SKM-1 treated with dmso at 0.1 percent for 144 hours (cell line): ENCODE data around the gene MYBPC1.

Source experiments
- DNase-seq: peaks from one replicate; lab custom pipeline; 2025; ENCODE audit not compliant: unreplicated experiment; lab: John Stamatoyannopoulos, UW

The MYBPC1 gene

DNA sequence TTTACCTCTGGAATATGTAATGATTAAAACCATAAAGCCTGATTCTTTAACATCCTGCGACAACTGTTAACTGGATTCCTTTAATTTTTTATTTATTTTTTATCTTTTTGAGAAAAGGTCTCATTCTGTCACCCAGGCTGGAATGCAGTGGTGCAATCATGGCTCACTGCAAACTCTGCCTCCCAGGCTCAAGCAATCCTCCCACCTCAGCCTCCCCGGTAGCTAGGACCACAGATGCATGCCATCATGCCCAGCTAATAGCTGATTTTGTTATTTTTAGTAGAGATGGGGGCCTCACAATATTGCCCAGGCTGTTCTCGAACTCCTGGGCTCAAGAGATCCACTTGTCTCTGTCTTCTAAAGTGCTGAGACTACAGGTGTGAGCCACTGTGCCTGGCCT is 3.7 kb downstream of the MYBPC1 start:
- DNase-seq: no peak

DNA sequence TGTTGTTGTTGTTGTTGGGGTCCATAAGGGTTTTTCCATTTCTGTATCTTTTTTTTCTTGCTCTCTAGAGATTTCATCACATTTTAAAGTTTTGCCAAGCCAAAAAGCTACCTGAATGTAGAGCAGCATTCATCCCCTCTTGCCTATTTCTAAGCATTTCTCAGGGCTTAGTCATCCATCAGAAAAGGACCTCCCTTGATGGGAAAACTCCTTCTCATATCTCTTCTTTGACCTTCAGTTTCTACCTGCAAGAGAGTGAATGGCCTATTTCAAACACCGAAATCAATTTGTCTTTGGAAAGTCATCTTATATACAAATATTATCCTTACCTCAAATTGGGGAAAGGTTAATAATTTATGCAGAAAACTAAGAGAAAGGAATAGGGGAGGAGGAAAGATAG is 4.5 kb downstream of the MYBPC1 start:
- DNase-seq: no peak

DNA sequence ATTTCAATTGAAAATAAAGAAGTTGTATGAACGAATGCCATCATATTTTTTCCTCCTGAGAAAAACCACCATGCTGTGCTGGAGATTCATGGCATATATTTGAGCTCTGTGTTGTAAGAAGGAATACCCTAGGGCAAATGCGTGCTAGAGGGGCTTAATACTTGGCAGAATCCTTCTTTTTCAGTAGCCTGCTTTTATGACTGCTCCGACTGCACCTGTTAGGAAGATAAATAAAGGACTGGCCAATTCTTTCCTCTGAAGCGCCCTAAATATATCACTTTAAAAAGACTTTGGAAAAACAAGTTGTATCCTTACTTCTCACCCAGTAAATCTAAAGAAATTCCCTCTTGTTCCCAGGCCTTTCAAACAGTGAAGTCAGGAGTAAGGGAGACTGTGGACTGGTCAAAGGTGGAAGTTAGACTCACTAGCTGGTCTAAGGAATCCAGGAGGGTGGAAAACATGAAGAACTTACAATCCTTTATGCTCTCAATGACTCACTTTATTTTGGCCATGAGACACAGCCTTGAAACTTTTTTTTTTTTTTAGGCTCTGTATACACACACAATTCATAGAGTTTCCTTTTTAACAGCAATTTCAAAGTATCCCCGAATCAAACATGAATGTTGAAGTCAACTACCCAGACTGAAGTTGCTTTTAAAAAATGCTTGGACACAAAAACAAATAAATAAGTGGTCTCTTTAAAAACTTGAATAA is 5.2 kb downstream of the MYBPC1 start:
- DNase-seq: no peak

DNA sequence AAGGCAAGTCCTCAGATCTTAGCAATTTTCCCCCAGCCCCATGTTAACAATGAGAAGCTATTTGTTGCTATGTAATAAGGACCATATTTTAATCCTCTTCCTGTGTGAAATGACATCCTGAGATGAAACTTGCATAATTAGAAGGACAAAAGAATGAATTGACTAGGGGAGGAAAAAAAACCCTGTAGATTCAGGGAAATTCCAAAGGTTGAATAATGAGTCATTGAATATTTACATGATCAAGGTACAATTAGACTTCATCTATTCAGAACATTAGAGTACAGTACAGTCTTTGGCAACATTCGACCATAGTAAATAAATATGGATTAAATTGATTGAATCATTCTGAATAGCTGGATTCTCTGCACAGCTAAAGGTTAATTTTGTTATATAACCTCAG is 9.4 kb downstream of the MYBPC1 start:
- DNase-seq: no peak

DNA sequence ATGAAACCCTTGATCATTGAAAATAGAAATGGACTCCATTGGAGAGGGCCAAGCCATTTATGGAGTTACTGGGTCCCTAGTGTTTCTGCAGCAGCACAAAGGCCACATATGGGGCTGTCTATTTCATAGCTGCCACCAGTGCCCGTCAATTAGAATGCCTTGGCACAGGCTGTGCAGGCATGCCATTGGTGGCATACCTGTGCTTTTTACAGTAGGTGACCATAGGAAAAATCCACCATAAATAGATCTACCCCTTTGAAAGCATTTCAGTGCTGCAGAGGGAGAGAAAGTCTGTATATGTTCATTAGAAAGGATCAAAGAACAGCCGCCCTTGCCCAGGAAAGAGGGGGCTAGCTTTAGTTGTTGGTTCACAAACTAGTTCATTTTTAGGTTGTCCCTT is 13.1 kb downstream of the MYBPC1 start:
- no peak for DNase-seq

DNA sequence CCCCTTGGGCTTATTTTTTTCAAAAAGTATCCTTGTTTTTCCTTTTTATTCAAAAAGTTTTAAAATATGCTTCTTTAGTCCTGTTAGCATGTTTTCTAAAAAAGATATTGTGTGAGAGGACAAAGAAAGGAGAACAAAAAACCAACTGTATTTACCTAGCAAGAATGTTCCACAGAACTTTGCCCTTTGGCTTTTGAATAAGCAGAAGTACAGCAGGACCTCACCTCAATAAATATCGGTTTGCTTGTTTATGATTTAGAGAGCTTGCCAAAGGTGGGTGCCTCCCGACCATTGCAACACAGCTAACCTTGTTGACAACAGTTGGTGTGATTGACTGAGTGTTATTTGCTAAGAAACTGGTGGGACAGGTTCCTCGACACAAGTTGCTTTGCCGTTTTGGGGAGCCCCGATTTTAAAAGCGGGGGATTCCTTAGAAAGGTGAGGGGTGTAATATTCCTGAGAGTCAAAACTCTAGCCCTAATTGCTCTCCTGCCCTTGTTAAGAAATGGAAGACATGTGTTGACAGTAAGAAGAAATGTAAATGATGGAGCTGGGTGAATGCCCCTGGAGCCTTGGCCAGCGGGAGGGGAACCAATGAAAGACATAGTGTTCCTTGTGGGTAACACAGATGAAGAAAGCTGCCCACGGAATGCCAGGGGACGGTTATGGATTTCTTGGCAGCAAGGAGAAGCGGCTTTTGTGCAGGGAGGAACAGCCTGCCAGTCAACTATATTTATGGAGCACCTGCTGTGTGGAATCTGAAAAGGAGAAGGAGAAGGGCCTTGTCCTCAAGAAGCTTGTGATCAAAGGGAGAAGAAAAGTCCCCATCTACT is 13.7 kb downstream of the MYBPC1 start:
- no peak for DNase-seq

DNA sequence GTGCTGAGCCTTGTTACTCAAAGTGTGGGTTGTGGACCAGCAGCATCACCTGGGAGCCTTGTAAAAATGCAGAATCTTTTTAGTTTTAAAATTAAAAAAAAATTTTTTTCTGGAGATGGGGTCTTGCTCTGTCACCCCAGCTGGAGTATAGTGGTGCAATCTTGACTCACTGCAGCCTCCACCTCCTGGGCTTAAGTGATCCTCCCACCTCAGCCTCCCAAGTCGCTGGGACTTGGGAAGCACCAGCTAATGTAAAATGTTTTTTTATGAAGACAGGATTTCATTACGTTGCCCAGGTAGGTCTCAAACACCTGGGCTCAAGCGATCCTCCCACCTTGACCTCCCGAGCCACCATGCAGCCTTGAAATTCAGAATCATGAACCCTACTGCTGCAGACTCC is 14.4 kb downstream of the MYBPC1 start:
- DNase-seq: no peak

DNA sequence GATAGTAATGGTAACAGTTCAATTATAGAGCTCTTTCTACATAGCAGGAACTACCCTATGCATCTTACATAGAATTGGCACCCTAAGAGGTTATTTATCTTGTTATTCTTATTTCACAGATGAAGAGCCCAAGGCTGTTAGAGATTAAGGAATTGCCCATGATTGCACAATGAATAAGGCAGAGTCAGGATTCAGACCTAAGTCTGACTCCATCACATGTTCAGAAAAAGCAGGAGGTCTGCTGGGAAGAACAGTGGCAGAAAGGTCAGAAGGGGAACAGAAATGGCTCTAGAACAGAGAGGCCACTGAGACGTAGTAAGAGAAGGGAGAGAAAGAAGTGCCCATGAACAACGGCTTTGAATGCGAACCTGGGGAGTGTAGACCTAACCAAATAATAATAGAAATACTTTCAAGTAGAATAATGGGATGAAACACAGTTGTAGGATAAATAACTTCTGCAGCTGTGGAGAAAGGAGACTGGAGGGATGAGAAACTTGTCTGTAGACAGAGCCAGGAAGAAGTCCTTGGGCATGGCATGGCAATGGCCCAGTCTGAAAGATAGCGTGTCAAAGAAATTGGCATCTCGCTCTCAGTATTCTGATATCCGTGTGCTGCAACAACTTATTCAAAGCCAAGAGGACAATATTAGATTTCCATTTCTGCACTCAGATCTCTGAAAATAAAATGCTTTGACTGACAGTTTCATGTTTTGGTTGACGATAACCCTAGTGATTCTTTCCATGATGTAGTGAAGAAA is 17.6 kb downstream of the MYBPC1 start:
- DNase-seq: no peak

DNA sequence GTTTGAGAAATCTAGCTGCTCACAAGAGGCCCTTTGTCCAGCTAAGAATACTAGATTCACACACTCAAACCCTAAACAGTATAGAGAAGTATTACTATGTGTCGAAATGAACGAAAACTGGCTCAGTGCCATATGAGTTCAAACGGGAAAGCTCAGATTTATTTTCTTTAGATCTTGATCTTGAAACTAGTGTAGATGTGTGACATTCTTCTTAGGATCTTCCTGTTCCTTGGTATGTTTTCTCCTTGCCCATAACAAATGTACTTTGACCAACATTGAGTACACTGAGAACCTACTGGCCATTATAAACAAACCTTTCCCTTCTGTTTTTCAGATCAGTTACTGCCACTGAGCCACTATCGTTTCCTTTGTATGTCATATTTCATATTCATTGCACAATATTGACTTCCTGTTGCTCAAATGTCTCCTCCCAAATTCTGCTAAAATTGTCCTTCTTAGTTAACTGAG is 21.3 kb downstream of the MYBPC1 start:
- DNase-seq: peak; percentile 29

DNA sequence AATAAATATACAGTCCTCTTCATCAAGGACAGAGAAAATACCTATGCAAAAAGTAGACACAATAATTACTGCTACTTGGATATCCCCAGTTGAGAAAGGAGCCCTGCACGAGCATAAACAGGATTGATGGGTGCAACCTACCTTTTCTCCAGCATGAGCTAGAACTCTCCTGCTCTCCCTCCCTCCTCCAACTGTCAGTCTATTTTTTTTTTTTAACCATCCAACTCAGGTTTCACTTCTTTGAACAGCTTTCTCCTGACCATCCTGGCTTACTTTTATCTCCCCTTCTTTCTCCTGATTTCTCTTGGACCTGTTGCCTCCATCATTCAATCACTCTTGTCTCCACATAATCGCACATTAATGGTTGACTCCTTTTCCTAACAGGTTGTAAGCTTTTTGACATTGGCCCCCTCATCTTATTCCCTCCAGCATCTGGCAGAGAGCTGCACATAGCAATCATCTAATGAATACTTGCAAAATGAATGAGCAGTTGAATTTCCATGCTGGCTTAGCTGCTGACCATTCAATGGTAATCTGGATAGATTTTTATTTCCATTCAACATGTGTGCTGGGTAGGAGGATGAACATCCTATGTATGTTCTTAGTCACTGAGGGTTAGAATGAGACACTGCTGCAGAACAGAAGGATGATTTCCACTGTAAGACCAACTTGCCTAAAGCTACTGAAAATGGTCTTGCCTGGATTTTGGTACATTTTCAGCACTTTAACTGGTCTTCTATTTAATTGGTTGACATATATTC is 24.4 kb downstream of the MYBPC1 start:
- DNase-seq: no peak

DNA sequence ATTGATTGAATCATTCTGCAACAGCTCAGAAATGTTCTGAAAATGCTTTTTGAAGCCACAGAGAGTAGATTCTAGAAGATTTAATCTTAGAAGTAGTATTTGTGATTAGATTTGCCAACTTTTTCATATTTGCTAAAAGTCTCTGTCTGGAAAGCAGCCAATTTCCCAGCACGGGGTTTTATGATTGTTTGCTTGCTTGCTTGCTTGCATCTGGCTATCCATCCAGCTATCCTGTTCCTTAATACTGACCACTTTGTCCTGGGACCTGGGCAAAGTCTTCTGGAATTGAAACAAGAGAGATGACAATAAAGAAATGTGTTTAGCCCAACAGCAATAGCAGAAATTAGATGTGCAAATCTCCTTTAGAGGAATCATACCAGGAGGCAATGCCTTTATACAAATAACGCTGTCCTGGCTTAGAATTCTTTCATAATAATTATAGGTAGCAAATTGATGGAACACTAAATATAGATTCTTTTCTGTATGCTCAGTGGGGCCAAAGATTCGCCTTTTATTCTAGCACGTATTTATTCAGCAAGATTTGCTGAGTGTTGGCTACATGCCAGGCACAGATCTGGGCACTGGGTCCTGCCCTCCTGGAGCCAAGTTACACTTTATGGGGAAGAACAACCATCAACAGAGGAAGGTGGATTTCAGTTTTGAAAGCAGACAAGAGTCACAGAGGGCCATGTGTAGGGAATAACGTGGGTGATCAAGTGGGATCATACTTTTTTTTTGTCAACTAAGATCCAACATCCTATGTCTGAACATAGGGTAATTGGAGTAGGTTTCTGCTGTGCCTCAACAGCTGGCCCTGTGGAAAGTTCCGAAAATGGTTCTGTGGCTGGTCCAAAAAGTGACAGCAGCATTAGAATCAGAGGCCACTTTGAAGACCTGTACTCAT is 25.3 kb downstream of the MYBPC1 start:
- DNase-seq: no peak

DNA sequence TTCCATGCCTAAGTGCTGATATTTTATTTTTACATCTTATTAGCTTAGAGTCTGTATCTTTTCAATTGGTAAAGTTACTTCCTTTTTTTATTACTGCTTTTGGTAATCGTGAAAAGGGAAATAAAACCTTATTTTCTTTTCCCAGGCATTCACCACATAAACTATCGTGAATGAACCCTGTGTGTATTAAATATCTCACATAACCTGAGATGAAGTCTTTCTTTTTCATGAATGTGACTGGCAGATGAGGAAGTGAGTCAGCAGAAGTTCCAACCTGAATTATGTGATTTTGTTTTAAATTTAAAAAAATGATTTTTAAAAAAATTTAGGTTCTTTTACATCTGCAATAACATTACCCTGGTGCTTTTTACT is 26.0 kb downstream of the MYBPC1 start:
- no peak for DNase-seq

DNA sequence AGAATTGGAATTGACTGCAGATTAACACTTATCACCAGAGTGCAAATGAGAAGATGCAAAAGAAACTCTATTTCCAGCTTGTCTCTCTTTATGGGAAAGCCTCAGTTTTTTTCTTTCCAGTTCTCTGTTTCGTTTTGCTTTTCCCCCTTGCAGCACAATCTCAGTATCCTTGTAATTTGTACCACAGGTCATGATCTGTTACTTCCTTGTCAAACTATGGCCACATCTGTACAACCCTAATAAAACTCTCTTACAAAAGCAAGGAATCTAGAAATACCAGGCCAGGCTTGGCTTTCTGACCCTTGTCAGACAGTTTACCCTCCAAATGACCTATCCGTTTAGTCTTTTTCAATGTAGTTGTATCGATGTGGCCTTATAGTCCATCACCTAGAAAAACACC is 33.9 kb downstream of the MYBPC1 start:
- no peak for DNase-seq

DNA sequence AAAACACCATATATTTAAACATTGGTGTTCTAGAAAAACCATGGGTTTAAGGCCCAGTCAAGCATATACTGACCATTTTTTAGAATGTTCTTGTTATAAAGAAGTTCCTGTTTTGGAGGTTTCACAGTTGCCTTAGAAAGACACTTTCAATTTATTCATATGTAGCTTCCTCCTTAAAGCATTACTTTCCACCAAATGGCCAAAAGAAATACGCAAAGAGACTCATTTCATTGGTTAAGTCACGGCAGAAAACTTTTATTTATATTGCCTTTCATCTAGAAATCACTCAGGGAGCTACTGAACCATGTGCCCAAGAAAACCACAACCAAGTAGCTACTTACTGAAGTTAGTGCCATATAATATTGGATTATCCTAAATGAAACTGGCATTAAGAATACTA is 40.0 kb downstream of the MYBPC1 start:
- DNase-seq: no peak

DNA sequence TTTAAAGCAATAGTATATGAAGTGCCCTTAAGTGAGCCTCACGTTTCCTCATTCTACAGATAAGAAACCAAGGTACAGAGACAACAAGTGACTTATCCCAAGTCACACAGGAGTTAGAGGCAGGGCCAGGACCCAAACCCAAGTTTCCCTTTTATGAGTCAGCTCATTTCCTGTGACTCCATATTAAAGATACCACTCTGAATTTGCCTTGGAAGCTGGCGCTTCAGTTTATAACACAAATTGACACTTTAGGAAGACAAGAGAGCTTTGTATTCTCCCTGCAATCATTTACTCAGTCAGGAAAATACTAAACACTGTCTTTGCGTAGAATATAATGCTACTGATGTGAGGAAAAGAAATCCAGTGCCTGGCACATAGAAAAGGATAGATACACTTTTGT is 43.2 kb downstream of the MYBPC1 start:
- DNase-seq: no peak

DNA sequence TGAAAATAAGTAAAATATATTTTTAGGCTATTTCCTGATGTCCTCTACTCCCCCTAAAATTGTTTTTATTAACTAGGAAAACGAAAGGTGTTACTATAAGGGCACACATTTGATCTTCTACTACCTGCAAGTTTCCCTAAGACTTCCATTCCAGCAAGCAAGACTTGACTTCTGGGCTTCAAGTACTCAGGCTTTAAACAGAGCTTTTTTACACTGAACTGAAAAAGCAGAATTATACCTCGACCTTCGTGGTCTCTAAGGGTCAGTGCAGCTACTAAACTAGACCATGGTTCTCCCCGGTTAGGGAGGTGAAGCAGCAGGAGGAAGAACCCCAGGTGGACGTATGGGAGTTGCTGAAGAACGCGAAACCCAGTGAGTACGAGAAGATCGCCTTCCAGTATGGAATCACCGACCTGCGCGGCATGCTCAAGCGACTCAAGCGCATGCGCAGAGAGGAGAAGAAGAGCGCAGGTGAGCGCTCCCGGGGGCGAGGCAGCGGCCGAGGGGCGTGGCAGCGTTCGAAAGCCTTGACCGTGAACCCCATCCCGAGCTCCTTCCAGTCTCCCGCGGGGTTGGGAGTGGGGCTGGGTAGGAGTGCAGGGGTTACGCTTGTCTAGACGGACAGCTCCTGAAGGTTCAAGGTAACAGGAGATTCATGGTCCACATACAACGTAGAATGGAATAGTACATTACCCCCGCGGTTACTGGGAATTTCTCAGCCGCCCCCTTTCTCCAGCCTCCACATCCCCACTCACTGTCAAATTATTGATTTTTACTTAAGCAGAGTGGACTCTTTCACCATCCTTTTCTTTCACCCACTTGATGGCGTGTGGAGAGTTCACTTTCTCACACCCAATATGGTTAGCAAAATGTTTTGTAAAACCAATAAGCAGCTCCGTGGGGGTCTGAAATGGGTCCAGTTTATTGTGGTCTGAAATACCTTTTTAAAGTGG is 47.6 kb downstream of the MYBPC1 start:
- no peak for DNase-seq

DNA sequence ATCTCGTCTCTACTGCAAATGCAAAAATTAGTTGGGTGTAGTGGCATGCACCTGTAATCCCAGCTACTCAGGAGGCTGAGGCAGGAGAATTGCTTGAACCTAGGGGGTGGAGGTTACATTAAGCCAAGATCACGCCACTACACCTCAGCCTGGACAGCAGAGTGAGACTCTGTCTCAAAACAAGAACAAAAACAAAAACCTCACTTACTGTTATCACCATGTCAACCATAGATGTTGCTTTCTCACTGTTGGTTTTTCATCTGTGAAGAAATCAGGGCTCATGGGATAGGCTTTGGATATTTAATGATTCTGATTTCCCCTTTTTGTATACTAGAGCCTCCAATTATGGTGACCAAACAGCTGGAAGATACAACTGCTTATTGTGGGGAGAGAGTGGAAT is 52.9 kb downstream of the MYBPC1 start:
- no peak for DNase-seq

DNA sequence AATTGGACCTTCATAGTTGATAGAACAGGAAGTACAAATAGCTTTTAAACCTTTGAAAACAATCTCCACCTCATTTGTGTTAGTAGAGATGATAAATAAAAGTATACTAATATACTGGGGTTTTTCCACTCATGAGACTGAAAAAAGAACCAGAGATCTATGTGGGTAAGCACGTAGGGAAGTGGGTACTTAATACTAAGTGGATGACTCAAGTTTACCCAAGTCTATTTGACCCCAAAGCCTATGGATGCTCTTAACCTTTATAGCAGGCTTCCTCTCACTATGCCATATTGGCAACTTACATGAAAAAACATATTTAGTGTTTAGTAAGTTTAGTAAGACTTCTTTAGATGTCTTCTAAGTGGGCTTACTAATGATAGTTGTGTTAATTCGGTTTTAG is 53.4 kb downstream of the MYBPC1 start:
- no peak for DNase-seq
